Erythroblast (primary cell): ENCODE results near the gene NPFFR1.

Experiments used
- GATA1 ChIP-seq: IDR thresholded peaks from 2 replicates; pipeline ENCODE4 v1.6.1; 2011; ENCODE audit warnings: low read depth, mild to moderate bottlenecking, control low read depth, low read length, moderate library complexity
- POLR2A ChIP-seq: IDR thresholded peaks from 2 replicates; pipeline ENCODE4 v1.6.1; 2011; ENCODE audit warnings: mild to moderate bottlenecking, low read length

DNA sequence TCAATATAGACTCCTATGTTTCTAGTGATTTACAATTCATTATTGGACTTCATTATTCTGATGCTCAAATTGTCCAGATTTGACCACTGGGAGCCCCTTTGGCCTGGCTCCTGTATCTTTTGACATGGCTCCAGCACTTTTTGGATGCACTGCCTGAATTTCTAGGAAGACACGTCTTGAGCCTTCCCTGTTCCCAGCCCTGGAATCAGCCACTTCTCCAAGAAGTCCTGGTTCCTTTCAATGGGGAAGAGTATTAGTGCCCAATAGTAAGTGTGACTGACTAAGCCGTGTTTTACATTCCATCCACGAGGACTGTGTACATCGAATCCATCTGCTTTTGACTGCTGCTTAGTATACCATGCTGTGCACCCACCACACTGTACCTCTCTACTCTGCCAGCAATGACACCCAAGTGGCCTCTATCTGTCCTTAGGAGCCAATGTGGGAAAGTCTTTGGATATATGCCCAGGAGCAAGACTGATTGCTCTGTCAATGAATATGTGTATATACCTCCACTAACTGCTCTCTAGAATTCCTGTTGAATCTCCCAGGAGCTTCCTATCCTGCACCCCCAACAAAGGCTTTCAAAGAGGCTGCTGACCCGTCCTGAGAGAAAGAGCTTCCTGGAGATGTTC, 23.2 kb upstream of the NPFFR1 start:
- TF ChIP-seq POLR2A: no peak
- TF ChIP-seq GATA1: no peak
